ENCODE results near the gene NOX3.
"Not testable (repeated sequence)": the region's sequence is repeated elsewhere in the genome, so short reads cannot be mapped to it uniquely, and the experiment has no call there.

Gene NOX3

GRCh38 chr6:155372256-155372655 is 83.4 kb downstream of the NOX3 start:
- no peaks in the 10 kb centered on the region for H3K27me3 ChIP-seq (replicated peaks; ENCODE audit: control insufficient read depth, insufficient read depth, low read length)
- TF ChIP-seq CTCF (IDR thresholded peaks at IDR 0.05; ENCODE audit: insufficient read depth, low read length, poor library complexity, severe bottlenecking): no peak
- no peaks in the 10 kb centered on the region for H3K36me3 ChIP-seq (ENCODE audit: control insufficient read depth, insufficient read depth, low read length)
- DNase-seq (ENCODE audit: extremely low read depth, insufficient read length): no peak
- H3K4me3 ChIP-seq (replicated peaks; ENCODE audit: low read depth, low read length): no peak overlapping the region

GRCh38 chr6:155371230-155371629 is 84.4 kb downstream of the NOX3 start:
- H3K27me3 ChIP-seq (replicated peaks; ENCODE audit: control insufficient read depth, insufficient read depth, low read length): no peaks in the 10 kb centered on the region
- TF ChIP-seq CTCF (IDR thresholded peaks at IDR 0.05; ENCODE audit: insufficient read depth, low read length, poor library complexity, severe bottlenecking): no peak
- no peaks in the 10 kb centered on the region for H3K36me3 ChIP-seq (ENCODE audit: control insufficient read depth, insufficient read depth, low read length)
- DNase-seq (ENCODE audit: extremely low read depth, insufficient read length): no peak
- no peak overlapping the region for H3K4me3 ChIP-seq (replicated peaks; ENCODE audit: low read depth, low read length)

GRCh38 chr6:155366325-155366724 is 89.3 kb downstream of the NOX3 start:
- no peak for TF ChIP-seq CTCF (IDR thresholded peaks at IDR 0.05; ENCODE audit: insufficient read depth, low read length, poor library complexity, severe bottlenecking)
- Histone ChIP-seq H3K4me3 (replicated peaks; ENCODE audit: low read depth, low read length) (no peak overlapping the region), H3K27me3 (replicated peaks; ENCODE audit: control insufficient read depth, insufficient read depth, low read length) (no peaks in the 10 kb centered on the region), H3K36me3 (ENCODE audit: control insufficient read depth, insufficient read depth, low read length) (no peaks in the 10 kb centered on the region)
- no peak for DNase-seq (ENCODE audit: extremely low read depth, insufficient read length)

- TF ChIP-seq CTCF (IDR thresholded peaks at IDR 0.05; ENCODE audit: insufficient read depth, low read length, poor library complexity, severe bottlenecking): no peak
- H3K36me3 ChIP-seq (ENCODE audit: control insufficient read depth, insufficient read depth, low read length): no peaks in the 10 kb centered on the region
- H3K27me3 ChIP-seq (replicated peaks; ENCODE audit: control insufficient read depth, insufficient read depth, low read length): no peaks in the 10 kb centered on the region
- DNase-seq (ENCODE audit: extremely low read depth, insufficient read length): no peak
- H3K4me3 ChIP-seq (replicated peaks; ENCODE audit: low read depth, low read length): no peak overlapping the region
These were observed 90.7 kb downstream of the NOX3 start for GRCh38 chr6:155364844-155365437.

GRCh38 chr6:155364021-155364420 is 91.6 kb downstream of the NOX3 start:
- DNase-seq (ENCODE audit: extremely low read depth, insufficient read length); H3K4me3 ChIP-seq (replicated peaks; ENCODE audit: low read depth, low read length); H3K36me3 ChIP-seq (ENCODE audit: control insufficient read depth, insufficient read depth, low read length); H3K27me3 ChIP-seq (replicated peaks; ENCODE audit: control insufficient read depth, insufficient read depth, low read length): not testable (repeated sequence)

- H3K36me3 ChIP-seq (ENCODE audit: control insufficient read depth, insufficient read depth, low read length); H3K27me3 ChIP-seq (replicated peaks; ENCODE audit: control insufficient read depth, insufficient read depth, low read length); DNase-seq (ENCODE audit: extremely low read depth, insufficient read length); H3K4me3 ChIP-seq (replicated peaks; ENCODE audit: low read depth, low read length): not testable (repeated sequence)
These were observed 92.5 kb downstream of the NOX3 start for GRCh38 chr6:155362968-155363632.

- TF ChIP-seq CTCF (IDR thresholded peaks at IDR 0.05; ENCODE audit: insufficient read depth, low read length, poor library complexity, severe bottlenecking): no peak
- Histone ChIP-seq H3K4me3 (replicated peaks; ENCODE audit: low read depth, low read length) (no peak overlapping the region), H3K27me3 (replicated peaks; ENCODE audit: control insufficient read depth, insufficient read depth, low read length) (no peaks in the 10 kb centered on the region), H3K36me3 (ENCODE audit: control insufficient read depth, insufficient read depth, low read length) (no peaks in the 10 kb centered on the region)
- no peak for DNase-seq (ENCODE audit: extremely low read depth, insufficient read length)
These were observed 101.5 kb downstream of the NOX3 start for GRCh38 chr6:155354167-155354566.
